Activated T-cell treated with anti-CD3 and anti-CD28 coated beads, Interleukin-2, amount 50 U/mL, for 72 hours (primary cell): ENCODE data around the gene NTRK2. TPM values are rescaled to one million over a fixed set of nuclear protein-coding genes. Genes with fewer than 3 reads are reported as not detected.

Experiments used
- ATAC-seq, 2 donors: fragments of 150-1000 bp; cut with Tn5 transposase; replicated peaks in 1 of 2; 2 replicates each; pipeline ENCODE4 v1.10.0; 2021; ENCODE audit warnings: moderate library complexity in 2 of 2, mild to moderate bottlenecking in 1 of 2
- DNase-seq, 2 donors: peaks; one replicate each; pipeline ENCODE4 v3.0.0; 2021 to 2022; ENCODE audit warnings: mixed read lengths in 1 of 2
- H3K27ac Mint-ChIP-seq: one replicate; pipeline ENCODE4 v1.8.0; 2022; ENCODE audit warnings: mild to moderate bottlenecking, moderate library complexity, mixed read lengths
- H3K27me3 Mint-ChIP-seq: one replicate; pipeline ENCODE4 v1.8.0; 2022; ENCODE audit warnings: low read depth, mixed read lengths
- H3K36me3 Mint-ChIP-seq, 2 donors: one replicate each; pipeline ENCODE4 v1.8.0; 2022; ENCODE audit warnings: mixed read lengths in 2 of 2, mild to moderate bottlenecking in 1 of 2; ENCODE audit not compliant: insufficient read depth in 2 of 2
- H3K4me1 Mint-ChIP-seq: one replicate; pipeline ENCODE4 v1.8.0; 2022; ENCODE audit warnings: low read depth, mixed read lengths
- H3K4me3 Mint-ChIP-seq, 2 donors: one replicate each; pipeline ENCODE4 v1.8.0; 2022; ENCODE audit warnings: mild to moderate bottlenecking in 2 of 2, mixed read lengths in 2 of 2, moderate library complexity in 2 of 2
- H3K9me3 Mint-ChIP-seq, 2 donors: one replicate each; pipeline ENCODE4 v1.8.0; 2022; ENCODE audit warnings: mixed read lengths in 2 of 2
- total RNA-seq, 2 donors: library from RNA; stranded (reverse); gene quantifications; one replicate each; pipeline ENCODE4 v1.2.3, GENCODE V29; 2022

The NTRK2 gene
- total RNA-seq, 2 donors from 2014 or later, result 0.41 to 3.3 TPM

DNA sequence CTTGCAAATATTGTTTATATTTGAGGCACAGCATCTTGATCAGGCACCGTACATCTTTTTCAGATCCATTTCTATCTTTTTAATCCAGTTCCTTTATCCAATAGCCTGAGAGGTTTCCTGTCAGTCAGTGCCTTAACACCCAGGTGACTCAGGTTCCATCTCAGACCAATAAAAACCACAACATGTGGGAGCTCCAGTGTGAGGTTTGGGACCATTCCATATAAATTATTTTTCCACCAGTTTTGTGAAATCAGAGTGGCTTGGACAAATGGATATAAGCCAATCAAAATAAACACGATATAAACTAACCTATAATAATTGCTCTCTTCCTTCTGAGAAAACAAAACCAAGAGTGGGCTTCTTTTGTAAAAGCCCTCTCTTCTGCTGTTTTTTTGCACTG is 351.3 kb downstream of the NTRK2 start:
- ATAC-seq, result no peak
- H3K4me3 Mint-ChIP-seq, result no peak overlapping the region
- no peak for DNase-seq
- H3K9me3 Mint-ChIP-seq, result no peaks in the 10 kb centered on the region
- H3K27me3 Mint-ChIP-seq, result peaks cover 1% of the 10 kb centered on the region
- H3K27ac Mint-ChIP-seq, result no peak overlapping the region
- no peaks in the 10 kb centered on the region for H3K4me1 Mint-ChIP-seq
- H3K36me3 Mint-ChIP-seq, result no peaks in the 10 kb centered on the region

DNA sequence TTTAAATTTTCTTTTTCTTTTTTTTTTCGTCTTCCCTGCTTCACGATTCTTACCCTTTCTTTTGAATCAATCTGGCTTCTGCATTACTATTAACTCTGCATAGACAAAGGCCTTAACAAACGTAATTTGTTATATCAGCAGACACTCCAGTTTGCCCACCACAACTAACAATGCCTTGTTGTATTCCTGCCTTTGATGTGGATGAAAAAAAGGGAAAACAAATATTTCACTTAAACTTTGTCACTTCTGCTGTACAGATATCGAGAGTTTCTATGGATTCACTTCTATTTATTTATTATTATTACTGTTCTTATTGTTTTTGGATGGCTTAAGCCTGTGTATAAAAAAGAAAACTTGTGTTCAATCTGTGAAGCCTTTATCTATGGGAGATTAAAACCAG is 352.2 kb downstream of the NTRK2 start:
- no peak overlapping the region for H3K27ac Mint-ChIP-seq
- H3K27me3 Mint-ChIP-seq, result no peaks in the 10 kb centered on the region
- H3K9me3 Mint-ChIP-seq, result no peaks in the 10 kb centered on the region
- no peak for ATAC-seq
- no peak overlapping the region for H3K4me3 Mint-ChIP-seq
- no peaks in the 10 kb centered on the region for H3K36me3 Mint-ChIP-seq
- no peak for DNase-seq
- no peaks in the 10 kb centered on the region for H3K4me1 Mint-ChIP-seq

DNA sequence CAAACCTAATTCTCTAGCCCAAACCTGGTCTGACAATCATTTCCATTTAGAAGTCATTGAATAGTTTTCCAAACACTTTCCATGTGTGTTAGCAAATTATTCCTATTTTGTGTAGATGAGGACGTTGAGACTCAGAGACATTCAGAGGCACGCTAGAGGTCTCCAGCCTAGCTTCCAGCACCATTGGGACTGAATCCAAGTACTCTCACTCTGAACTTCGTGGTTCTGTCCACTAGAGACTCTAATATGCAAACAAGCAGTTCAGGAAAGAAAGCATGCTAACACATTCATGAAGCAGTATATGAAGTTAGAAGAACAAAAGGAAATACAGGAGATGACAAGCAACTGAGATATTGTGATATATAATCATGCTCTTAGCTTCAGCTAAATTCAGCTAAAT is 354.8 kb downstream of the NTRK2 start:
- Mint-ChIP-seq H3K4me1 (no peaks in the 10 kb centered on the region), H3K36me3 (no peaks in the 10 kb centered on the region), H3K27ac (no peak overlapping the region), H3K4me3 (no peak overlapping the region), H3K9me3 (peaks cover 0 to 2% of the 10 kb centered on the region in 2 donors), H3K27me3 (no peaks in the 10 kb centered on the region)
- ATAC-seq (no peak), DNase-seq (no peak)

DNA sequence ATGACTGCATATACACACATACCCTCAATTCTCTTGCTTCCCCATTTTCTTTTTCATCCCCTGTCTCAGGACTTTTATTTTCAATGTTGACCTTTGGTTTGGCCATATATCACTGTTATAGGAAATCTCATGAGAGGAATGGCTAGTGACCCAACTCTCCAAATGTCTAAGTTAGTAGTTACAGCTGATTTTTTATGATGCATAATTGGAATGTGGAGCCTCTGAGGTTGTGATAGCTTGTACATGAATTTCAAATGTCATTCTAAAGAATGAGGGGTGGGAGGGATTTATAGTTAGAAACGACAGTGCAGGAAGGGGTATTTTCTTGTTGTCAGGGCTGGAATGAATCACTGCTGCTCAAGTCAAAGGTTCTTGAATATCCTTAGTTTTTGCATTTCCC is 356.1 kb downstream of the NTRK2 start:
- no peak overlapping the region for H3K27ac Mint-ChIP-seq

DNA sequence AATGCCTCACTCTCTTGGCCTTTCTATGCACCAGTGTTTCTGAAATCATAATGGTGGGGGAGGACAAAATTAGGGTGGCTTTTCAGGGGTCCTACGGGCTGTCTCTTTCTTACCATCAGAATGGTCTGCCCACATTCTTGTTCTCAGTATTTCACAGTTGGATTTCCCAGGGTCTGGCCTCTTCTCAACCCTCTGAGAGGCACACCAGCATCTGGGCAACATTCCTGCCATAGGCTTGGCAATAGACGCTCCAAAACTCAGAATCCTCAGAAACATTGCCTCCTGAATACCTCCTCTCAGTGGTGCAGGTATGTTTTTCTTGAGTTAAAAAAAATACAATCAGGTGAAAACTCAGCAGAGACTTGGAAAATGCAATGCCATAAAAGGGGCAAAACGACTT is 358.3 kb downstream of the NTRK2 start:
- Mint-ChIP-seq H3K27ac (no peak overlapping the region), H3K4me1 (no peaks in the 10 kb centered on the region), H3K9me3 (peaks cover 2% of the 10 kb centered on the region in 2 donors), H3K4me3 (no peak overlapping the region), H3K27me3 (no peaks in the 10 kb centered on the region), H3K36me3 (no peaks in the 10 kb centered on the region)
- ATAC-seq (no peak), DNase-seq (no peak)

More for the DNA sequence above, 356.1 kb downstream of the NTRK2 start:
- H3K36me3 Mint-ChIP-seq, result no peaks in the 10 kb centered on the region
- ATAC-seq, result no peak
- no peaks in the 10 kb centered on the region for H3K27me3 Mint-ChIP-seq
- H3K4me3 Mint-ChIP-seq, result no peak overlapping the region
- H3K9me3 Mint-ChIP-seq, result peaks cover 0 to 2% of the 10 kb centered on the region in 2 donors
- no peak for DNase-seq
- H3K4me1 Mint-ChIP-seq, result no peaks in the 10 kb centered on the region

DNA sequence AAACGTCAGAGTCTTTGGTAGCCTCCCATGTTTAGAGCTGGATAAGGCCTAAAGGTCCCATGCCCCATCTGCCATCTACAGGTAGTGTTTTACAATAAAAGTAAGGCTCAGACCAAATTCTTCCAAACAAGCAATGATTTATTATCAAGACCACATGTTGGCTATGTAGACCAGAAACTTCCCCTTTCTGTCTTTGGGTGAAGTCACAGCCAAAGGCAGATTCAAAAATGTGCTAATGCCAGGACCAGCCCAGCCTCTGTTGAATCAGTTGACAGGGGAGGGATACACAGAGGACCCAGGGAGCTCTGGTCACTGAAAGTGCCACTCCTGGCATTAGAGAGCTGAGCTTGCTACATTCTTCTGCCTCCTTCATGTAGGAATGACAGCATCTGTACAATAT is 360.8 kb downstream of the NTRK2 start:
- ATAC-seq (no peak), DNase-seq (no peak)
- no peaks in the 10 kb centered on the region for H3K27me3 Mint-ChIP-seq
- H3K27ac Mint-ChIP-seq, result no peak overlapping the region
- no peak overlapping the region for H3K4me3 Mint-ChIP-seq
- no peaks in the 10 kb centered on the region for H3K4me1 Mint-ChIP-seq
- H3K9me3 Mint-ChIP-seq, result peaks cover 2 to 6% of the 10 kb centered on the region in 2 donors
- H3K36me3 Mint-ChIP-seq, result no peaks in the 10 kb centered on the region

DNA sequence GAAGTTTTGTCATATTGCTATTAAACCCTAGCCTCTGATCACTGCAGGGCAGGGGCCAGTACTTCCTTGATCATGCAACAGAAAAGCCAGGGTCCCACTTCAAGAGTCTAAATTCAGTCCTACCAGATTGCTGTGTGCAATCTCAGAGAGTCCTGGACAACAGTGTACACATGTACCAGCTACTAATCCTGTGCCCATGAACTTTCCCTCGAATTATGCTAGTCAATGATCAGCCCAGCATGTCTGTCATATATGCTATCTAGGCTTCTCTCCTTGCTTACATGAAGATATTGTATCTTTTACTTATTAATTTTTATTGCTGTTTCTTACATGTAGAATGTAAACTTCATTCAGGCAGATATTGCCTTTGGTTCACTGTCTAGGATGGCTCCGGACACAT is 367.0 kb downstream of the NTRK2 start:
- H3K4me1 Mint-ChIP-seq, result no peaks in the 10 kb centered on the region
- H3K9me3 Mint-ChIP-seq, result peaks cover 2 to 4% of the 10 kb centered on the region in 2 donors
- ATAC-seq, result no peak
- peaks cover 6% of the 10 kb centered on the region for H3K27me3 Mint-ChIP-seq
- DNase-seq, result no peak
- no peaks in the 10 kb centered on the region for H3K36me3 Mint-ChIP-seq
- H3K4me3 Mint-ChIP-seq, result no peak overlapping the region
- no peak overlapping the region for H3K27ac Mint-ChIP-seq

DNA sequence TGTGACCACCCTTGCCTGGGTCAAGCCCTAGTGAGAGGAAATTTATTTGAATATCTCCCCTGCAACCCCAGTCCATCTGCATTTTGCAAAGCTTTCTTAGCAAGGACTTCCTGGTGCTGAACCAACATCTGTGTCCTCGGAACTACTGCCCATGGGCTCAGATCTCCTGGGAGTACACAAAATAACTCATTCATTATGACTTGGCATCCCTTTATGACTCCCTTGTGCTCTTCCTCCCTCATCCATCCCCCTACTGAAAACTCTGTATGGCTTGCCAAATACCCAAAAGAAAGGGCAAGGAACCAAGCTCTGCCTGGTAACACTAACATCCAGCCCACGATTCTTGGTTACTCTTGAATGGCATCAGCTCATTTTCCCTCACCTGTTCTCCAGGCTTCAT is 368.5 kb downstream of the NTRK2 start:
- Mint-ChIP-seq H3K4me1 (no peaks in the 10 kb centered on the region), H3K27ac (no peak overlapping the region), H3K36me3 (no peaks in the 10 kb centered on the region), H3K4me3 (no peak overlapping the region), H3K9me3 (peaks cover 0 to 4% of the 10 kb centered on the region in 2 donors), H3K27me3 (peaks cover 6% of the 10 kb centered on the region)
- DNase-seq (no peak), ATAC-seq (no peak)

DNA sequence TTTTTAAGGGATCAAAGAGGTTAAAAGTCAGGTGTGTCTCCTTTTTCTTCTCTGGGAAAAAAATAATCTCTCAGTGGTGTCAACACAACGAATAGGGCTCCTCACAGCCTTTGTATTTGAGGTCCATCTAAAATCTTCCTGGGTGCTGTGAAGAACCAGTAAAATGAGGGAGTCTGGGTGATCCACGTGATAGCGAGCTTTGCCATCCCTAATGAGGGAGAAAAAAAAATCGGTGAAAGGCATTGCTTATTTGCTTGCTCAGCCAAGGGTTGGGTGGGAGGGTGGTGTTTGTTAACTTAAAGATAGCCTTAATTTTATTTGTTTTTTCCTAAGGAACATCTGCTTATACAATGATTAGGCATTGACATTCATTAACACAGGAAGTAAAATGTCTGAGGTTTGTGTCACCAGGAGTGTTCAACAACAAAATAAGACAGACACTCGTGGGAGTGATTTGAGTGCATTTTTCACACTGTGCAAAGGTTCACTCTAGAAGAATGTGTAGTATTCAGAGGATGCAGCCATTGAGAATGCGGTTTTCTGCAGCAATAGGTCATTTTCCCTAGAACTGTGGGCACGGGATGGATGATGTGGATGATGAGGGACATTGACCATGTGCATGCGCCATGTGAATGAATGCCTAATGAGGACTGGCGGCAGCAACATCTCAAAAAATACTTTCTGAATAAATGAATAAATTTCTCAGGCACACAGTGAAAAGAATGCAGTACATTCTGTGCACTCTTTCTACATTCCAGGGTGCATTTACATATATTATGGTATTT is 369.5 kb downstream of the NTRK2 start:
- Mint-ChIP-seq H3K27me3 (peaks cover 6% of the 10 kb centered on the region), H3K4me1 (no peaks in the 10 kb centered on the region), H3K36me3 (no peaks in the 10 kb centered on the region), H3K9me3 (no peaks in the 10 kb centered on the region), H3K4me3 (no peak overlapping the region), H3K27ac (no peak overlapping the region)
- DNase-seq (no peak), ATAC-seq (no peak)

DNA sequence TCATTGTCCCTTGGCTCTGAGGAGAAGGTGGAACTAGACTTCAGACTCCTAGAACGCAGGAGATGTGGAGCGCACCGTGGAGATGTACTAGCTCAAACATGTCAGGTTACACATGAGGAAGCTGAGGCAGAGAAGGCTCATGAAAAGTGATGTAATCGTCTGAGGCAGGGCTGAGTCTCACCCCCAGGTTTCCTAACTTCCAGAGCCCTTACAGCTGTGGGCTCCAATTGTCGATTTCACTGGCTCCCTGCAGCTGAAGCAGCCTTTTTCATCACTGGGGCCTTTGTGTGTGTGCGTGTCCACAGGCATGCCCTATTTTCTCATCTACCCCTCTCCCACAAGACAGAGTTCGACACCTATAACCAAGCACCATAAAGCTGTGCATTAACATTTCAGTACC is 370.6 kb downstream of the NTRK2 start:
- Mint-ChIP-seq H3K36me3 (no peaks in the 10 kb centered on the region), H3K4me3 (no peak overlapping the region), H3K27me3 (peaks cover 6% of the 10 kb centered on the region), H3K4me1 (no peaks in the 10 kb centered on the region), H3K9me3 (no peaks in the 10 kb centered on the region), H3K27ac (no peak overlapping the region)
- no peak for ATAC-seq
- DNase-seq, result no peak

DNA sequence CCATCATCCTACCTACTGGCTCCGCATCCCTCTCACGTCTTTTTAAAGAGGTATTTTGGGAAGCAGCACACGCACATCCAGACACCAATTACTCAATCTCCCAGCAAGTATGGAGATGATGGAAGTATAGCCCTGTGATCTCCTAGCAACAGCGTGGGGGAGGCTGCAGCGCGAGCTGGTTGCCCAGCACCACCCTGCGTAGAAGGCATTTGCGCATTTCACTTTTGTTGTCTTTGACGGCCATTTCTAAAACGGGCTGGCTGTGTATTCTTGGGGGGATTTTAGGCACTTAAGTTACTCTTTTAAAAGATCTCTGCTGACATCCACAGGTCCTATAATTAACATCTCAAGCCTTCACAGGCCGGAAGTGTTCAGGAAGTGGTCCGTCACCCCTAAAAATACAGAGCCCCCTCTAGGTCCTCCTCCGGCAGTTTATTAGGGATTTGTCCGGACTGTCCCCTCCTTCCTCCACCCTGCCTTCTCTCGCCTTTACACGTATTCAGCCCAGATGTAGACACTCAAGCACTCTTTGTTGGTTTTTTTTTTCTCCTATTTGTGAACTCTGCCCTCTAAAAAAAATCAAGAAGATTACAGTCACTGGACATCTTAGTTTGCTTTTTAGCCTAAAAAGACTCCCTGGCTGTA is 371.4 kb downstream of the NTRK2 start:
- H3K9me3 Mint-ChIP-seq, result no peaks in the 10 kb centered on the region
- ATAC-seq (no peak), DNase-seq (no peak)
- H3K4me3 Mint-ChIP-seq, result no peak overlapping the region
- no peaks in the 10 kb centered on the region for H3K4me1 Mint-ChIP-seq
- H3K27me3 Mint-ChIP-seq, result peaks cover under 1% of the 10 kb centered on the region
- H3K36me3 Mint-ChIP-seq, result no peaks in the 10 kb centered on the region
- no peak overlapping the region for H3K27ac Mint-ChIP-seq

DNA sequence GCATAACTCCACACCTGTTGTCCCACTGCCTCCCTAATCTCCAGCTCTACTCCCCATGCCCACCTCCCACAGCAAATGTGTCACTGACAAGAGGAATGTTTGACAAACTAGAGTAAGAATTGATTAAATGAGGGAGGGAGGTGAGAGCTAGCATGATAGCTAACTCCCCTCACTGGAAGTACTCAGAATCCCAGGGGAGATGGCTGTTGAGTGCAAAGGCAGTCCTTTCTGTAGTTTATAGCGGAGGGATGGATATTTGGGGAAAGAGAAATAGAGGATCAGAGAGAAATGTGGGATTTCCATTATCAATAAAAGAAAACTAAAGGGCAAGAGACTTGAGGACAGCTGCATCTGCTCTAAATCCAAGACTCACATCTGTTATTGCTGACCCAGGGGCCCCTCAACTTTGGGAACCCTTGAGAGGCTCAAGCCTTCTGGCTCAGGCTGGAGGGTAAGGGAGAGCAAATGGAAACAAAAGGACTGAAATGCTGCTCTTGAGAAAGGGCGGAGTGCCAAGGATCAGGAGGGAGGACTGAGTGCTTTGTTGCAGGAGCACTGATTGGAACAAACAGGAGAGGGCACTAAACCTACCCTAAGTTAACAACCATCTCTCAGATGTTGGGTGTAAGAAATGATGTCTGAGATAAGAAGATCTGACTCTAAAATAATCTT is 372.1 kb downstream of the NTRK2 start:
- no peak for ATAC-seq
- no peak overlapping the region for H3K27ac Mint-ChIP-seq
- no peaks in the 10 kb centered on the region for H3K9me3 Mint-ChIP-seq
- H3K4me3 Mint-ChIP-seq, result no peak overlapping the region
- DNase-seq, result no peak
- no peaks in the 10 kb centered on the region for H3K36me3 Mint-ChIP-seq
- H3K27me3 Mint-ChIP-seq, result no peaks in the 10 kb centered on the region
- no peaks in the 10 kb centered on the region for H3K4me1 Mint-ChIP-seq

DNA sequence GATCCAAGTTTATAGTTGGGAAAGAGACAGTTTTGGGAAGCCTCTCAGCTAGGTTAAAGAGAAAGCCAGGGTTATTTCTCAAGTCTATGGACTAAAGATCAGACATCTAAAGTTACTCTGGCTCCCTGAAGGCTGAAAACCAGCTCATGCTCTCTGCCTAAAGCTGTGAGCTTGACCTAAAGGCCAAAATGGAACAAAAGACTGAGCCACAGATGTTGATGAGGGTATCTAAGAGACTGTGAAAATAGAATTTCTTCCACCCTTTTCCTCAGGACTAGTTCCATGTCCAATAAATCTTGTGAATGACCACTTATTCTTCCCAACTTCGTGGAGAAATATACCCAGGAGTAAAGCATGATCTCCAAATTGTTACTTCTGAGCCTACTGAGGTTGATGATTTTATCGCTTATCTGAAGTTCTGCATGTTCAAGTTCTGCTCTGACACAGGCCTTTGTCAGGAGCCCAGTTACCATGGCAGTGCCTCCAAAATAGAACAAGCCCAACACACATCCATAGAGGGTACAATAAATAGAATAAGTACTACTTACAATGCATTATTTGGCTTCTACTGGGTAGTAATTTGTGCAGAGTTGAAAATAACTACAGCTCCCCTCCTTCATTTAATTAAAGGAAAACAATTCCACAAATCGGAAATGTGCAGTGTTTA is 373.6 kb downstream of the NTRK2 start:
- Mint-ChIP-seq H3K27ac (no peak overlapping the region), H3K9me3 (no peaks in the 10 kb centered on the region), H3K4me1 (no peaks in the 10 kb centered on the region), H3K27me3 (no peaks in the 10 kb centered on the region), H3K36me3 (no peaks in the 10 kb centered on the region), H3K4me3 (no peak overlapping the region)
- DNase-seq (no peak), ATAC-seq (no peak)
